ENCODE data around the gene DSTYK.

Gene DSTYK

GRCh38 chr1:205240569-205240968 lies 29.1 kb upstream of the DSTYK start:
- H3K4me3 ChIP-seq (ENCODE audit: low read length): no peak overlapping the region
- H3K9me2 ChIP-seq (replicated peaks; ENCODE audit: insufficient read depth, low read length): no peaks in the 10 kb centered on the region
- no peak for DNase-seq
- peaks cover 47% of the 10 kb centered on the region for H3K4me1 ChIP-seq (ENCODE audit: low read length)
- peaks cover 30% of the 10 kb centered on the region for H3F3A ChIP-seq (ENCODE audit: insufficient read depth, low read length)
- H3K4me2 ChIP-seq (ENCODE audit: low read depth, low read length): no peak overlapping the region
- H2AFZ ChIP-seq (ENCODE audit: low read length): no peak overlapping the region
- no peak overlapping the region for H3K9ac ChIP-seq (ENCODE audit: low read length)
- no peaks in the 10 kb centered on the region for H4K20me1 ChIP-seq (ENCODE audit: insufficient read depth, low read length)
- no peaks in the 10 kb centered on the region for H3K9me3 ChIP-seq (replicated peaks; ENCODE audit: insufficient read depth, low read length)
- no peaks in the 10 kb centered on the region for H3K27me3 ChIP-seq (replicated peaks; ENCODE audit: insufficient read depth, low read length)
- no peaks in the 10 kb centered on the region for H3K36me3 ChIP-seq (replicated peaks; ENCODE audit: insufficient read depth, low read length)
- H3K27ac ChIP-seq (ENCODE audit: low read length): no peak overlapping the region
- TF ChIP-seq EZH2 (optimal IDR thresholded peaks at IDR 0.05; ENCODE audit: low read depth, low read length) (no peak), CTCF (IDR thresholded peaks at IDR 0.05; ENCODE audit: low read length) (no peak), EZH2phosphoT487 (IDR thresholded peaks at IDR 0.05; ENCODE audit: low read length) (no peak)
- peaks cover 77% of the 10 kb centered on the region for H3K79me2 ChIP-seq (ENCODE audit: low read length)

GRCh38 chr1:205240118-205240517 lies 28.6 kb upstream of the DSTYK start:
- Histone ChIP-seq H3K27me3 (replicated peaks; ENCODE audit: insufficient read depth, low read length) (no peaks in the 10 kb centered on the region), H3K79me2 (ENCODE audit: low read length) (peaks cover 77% of the 10 kb centered on the region), H3K36me3 (replicated peaks; ENCODE audit: insufficient read depth, low read length) (no peaks in the 10 kb centered on the region), H3K9ac (ENCODE audit: low read length) (no peak overlapping the region), H3K27ac (ENCODE audit: low read length) (no peak overlapping the region), H3K4me2 (ENCODE audit: low read depth, low read length) (no peak overlapping the region), H2AFZ (ENCODE audit: low read length) (no peak overlapping the region), H3K4me3 (ENCODE audit: low read length) (no peak overlapping the region), H4K20me1 (ENCODE audit: insufficient read depth, low read length) (no peaks in the 10 kb centered on the region), H3K9me2 (replicated peaks; ENCODE audit: insufficient read depth, low read length) (no peaks in the 10 kb centered on the region), H3K4me1 (ENCODE audit: low read length) (peaks cover 42% of the 10 kb centered on the region), H3F3A (ENCODE audit: insufficient read depth, low read length) (peaks cover 26% of the 10 kb centered on the region), H3K9me3 (replicated peaks; ENCODE audit: insufficient read depth, low read length) (no peaks in the 10 kb centered on the region)
- TF ChIP-seq EZH2phosphoT487 (IDR thresholded peaks at IDR 0.05; ENCODE audit: low read length): no peak
- no peak for TF ChIP-seq CTCF (IDR thresholded peaks at IDR 0.05; ENCODE audit: low read length)
- no peak for TF ChIP-seq EZH2 (optimal IDR thresholded peaks at IDR 0.05; ENCODE audit: low read depth, low read length)
- DNase-seq: no peak

GRCh38 chr1:205239078-205239477 lies 27.6 kb upstream of the DSTYK start:
- Histone ChIP-seq H3K27me3 (replicated peaks; ENCODE audit: insufficient read depth, low read length) (no peaks in the 10 kb centered on the region), H2AFZ (ENCODE audit: low read length) (no peak overlapping the region), H3K27ac (ENCODE audit: low read length) (no peak overlapping the region), H4K20me1 (ENCODE audit: insufficient read depth, low read length) (no peaks in the 10 kb centered on the region), H3K4me2 (ENCODE audit: low read depth, low read length) (no peak overlapping the region), H3K36me3 (replicated peaks; ENCODE audit: insufficient read depth, low read length) (no peaks in the 10 kb centered on the region), H3F3A (ENCODE audit: insufficient read depth, low read length) (peaks cover 26% of the 10 kb centered on the region), H3K79me2 (ENCODE audit: low read length) (peaks cover 67% of the 10 kb centered on the region), H3K9me2 (replicated peaks; ENCODE audit: insufficient read depth, low read length) (no peaks in the 10 kb centered on the region), H3K4me3 (ENCODE audit: low read length) (no peak overlapping the region), H3K4me1 (ENCODE audit: low read length) (peaks cover 39% of the 10 kb centered on the region), H3K9ac (ENCODE audit: low read length) (no peak overlapping the region), H3K9me3 (replicated peaks; ENCODE audit: insufficient read depth, low read length) (no peaks in the 10 kb centered on the region)
- TF ChIP-seq CTCF (IDR thresholded peaks at IDR 0.05; ENCODE audit: low read length) (no peak), EZH2phosphoT487 (IDR thresholded peaks at IDR 0.05; ENCODE audit: low read length) (no peak), EZH2 (optimal IDR thresholded peaks at IDR 0.05; ENCODE audit: low read depth, low read length) (no peak)
- no peak for DNase-seq

All from MM.1S (cell line).